GM21447 (cell line): Measurements from ENCODE around the gene VPS13A.

Experiments
- ATAC-seq: cut with Tn5 transposase; IDR thresholded peaks from one replicate; pipeline ENCODE4 v1.9.1; 2021; ENCODE audit not compliant: unreplicated experiment

Gene VPS13A

GRCh38 chr9:77454663-77455062, 277.3 kb downstream of the VPS13A start:
- no peak for ATAC-seq

DNA sequence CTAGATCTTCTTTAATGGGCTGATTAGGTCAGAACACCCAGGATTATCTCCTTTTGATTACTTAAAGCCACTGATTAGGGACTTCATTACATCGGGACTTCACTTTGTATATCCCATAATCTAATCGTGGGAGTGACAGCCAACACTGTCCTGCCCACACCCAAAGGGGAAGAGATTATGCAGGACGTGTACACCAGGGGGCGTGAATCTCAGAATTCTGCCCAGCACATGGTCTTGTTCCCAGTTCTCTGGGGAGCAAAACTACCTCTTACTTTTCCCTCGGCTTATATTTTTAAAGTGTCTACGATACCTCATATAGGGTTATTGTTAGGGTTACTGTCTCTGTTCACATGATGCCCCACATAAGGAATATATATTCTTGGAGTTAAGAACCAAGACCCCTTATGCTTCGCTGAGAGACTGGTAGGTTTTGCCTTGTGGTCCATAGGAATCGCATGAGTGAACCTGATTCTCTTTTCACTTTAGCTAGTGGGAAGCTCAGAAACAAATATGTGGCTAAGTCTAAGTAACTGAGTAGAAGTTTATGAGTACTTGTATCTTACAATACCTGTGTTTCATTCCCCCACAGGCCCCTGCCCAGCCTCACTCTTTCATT, 278.1 kb downstream of the VPS13A start:
- ATAC-seq: no peak

- peak; percentile 73 for ATAC-seq
Observed at GRCh38 chr9:77456829-77457437, 279.6 kb downstream of the VPS13A start.

GRCh38 chr9:77457916-77458592, 280.7 kb downstream of the VPS13A start:
- ATAC-seq: peak; percentile 80

- ATAC-seq: no peak
Observed at GRCh38 chr9:77460938-77461337, 283.6 kb downstream of the VPS13A start.

DNA sequence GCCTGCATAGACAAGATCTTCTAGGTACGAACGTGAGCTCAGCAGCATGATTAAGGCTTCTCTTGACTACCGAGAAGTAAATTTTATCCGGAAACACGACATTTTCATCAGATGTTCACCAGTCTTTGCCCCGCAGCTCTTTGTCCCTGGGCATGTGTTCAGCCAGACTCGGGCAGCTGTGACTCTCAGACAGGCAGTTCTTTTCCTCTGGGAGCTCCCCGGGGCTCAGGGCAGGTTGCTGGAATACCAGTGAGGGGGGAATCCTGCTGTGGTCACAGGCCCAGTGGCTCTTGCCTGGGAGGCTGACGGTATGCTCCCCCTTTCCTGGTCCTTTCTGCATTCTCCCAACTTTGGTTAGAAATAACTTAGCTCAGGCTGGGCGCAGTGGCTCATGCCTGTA, 284.7 kb downstream of the VPS13A start:
- no peak for ATAC-seq

GRCh38 chr9:77463151-77463550, 285.8 kb downstream of the VPS13A start:
- ATAC-seq: no peak

DNA sequence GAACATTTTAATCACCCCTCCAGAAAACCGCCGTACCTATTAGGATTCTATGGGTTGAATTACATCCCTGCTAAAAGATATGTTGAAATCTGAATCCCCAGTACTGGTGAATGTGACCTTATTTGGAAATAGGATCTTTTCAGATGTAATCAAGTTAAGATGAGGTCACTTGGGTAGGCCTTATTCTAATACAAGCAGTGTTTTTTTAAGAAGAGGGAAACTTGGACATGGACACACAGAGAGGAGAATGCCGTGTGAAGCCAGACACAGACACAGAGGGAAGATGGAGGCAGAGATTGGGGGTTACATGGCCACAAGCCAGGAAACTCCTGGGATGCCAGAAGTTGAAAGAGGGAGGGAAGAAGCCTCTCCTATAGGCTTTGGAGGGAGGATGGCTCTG, 287.3 kb downstream of the VPS13A start:
- ATAC-seq: no peak

DNA sequence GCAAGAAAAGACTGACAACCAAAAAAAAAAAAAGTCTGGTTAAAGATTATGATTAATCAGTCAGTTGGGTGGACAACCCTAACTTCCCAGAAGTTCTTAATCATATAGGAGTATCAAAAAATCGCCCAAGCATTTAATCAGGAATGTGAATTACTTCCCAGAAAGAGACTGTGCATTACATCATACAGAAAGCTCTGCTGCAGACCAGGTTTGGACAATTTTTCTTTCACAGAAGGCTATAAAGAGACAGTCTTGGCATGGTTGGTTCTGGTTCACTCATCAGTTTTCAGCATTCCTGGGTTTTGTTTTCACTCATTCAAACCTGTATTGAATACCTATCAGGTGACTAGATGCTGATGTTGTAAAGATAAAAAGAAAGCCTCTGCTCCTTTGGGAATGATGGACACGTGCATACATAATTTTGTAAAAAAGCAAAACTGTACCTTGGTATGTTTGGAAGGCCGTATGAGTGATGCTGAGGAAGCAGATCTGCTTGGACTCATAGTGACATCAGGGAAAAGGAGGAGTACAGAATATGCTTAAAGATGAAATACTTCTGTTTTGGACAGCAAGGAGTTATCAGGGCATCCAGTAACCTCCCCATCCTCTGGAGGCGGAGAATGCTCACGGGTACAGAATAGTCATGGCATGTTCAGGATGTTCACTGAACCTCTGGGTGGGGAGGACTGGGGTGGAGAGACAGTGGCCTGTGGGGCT, 292.3 kb downstream of the VPS13A start:
- no peak for ATAC-seq
